IMR-90 (cell line): ENCODE measurements around the gene SASS6. TPM values are rescaled to one million over a fixed set of nuclear protein-coding genes. Genes with fewer than 3 reads are reported as not detected.

Experiments used
- ATAC-seq: fragments of 200-7000 bp; cut with Tn5 transposase; 2 replicates; pipeline ENCODE4 v1.9.1; 2020; ENCODE audit warnings: low read depth, mild to moderate bottlenecking, moderate library complexity
- BruUV-seq: library from RNA; stranded (reverse); fragments of 400-500 nt; replicated peaks from 2 replicates; lab custom pipeline; 2021; lab: Mats Ljungman, UMichigan
- CTCF ChIA-PET: fragments of 300-600 bp; formaldehyde crosslinking; extraction: SDS; loops from one replicate; lab custom pipeline; 2021; ENCODE audit warnings: antibody characterized with exemption; lab: Yijun Ruan, JAX
- POLR2A ChIA-PET: fragments of 300-600 bp; sonication (Branson Sonifier 250); formaldehyde crosslinking; loops from one replicate; lab custom pipeline; 2022; ENCODE audit warnings: antibody characterized with exemption; ENCODE audit not compliant: unreplicated experiment; lab: Charles Lee
- DNase-seq: peaks from one replicate; pipeline ENCODE4 v3.0.0; 2013
- H2AFZ ChIP-seq: replicated peaks from 2 replicates; pipeline ENCODE3; 2013; ENCODE audit warnings: low read length, mild to moderate bottlenecking; ENCODE audit not compliant: poor library complexity
- H2AK5ac ChIP-seq: 2 replicates; pipeline ENCODE4 v1.6.1; 2013; ENCODE audit warnings: low read depth, low read length, inconsistent platforms
- H2AK9ac ChIP-seq: replicated peaks from 2 replicates; pipeline ENCODE3; 2013; ENCODE audit warnings: mild to moderate bottlenecking, low read depth, low read length, moderate library complexity; ENCODE audit not compliant: poor library complexity
- H2BK120ac ChIP-seq: 2 replicates; pipeline ENCODE4 v1.6.1; 2013; ENCODE audit warnings: low read depth, low read length, inconsistent platforms
- H2BK15ac ChIP-seq: 3 replicates; pipeline ENCODE4 v1.6.1; 2013; ENCODE audit warnings: low read depth, low read length, inconsistent platforms
- H2BK20ac ChIP-seq: 2 replicates; pipeline ENCODE4 v1.6.1; 2013; ENCODE audit warnings: low read depth, mild to moderate bottlenecking, inconsistent platforms, low read length, moderate library complexity
- H2BK5ac ChIP-seq: 2 replicates; pipeline ENCODE4 v1.6.1; 2013; ENCODE audit warnings: mild to moderate bottlenecking, low read depth, low read length, inconsistent platforms; ENCODE audit not compliant: poor library complexity, severe bottlenecking
- H3K14ac ChIP-seq: replicated peaks from 2 replicates; pipeline ENCODE4 v1.6.1; 2013; ENCODE audit warnings: low read depth, low read length, inconsistent platforms
- H3K18ac ChIP-seq: 2 replicates; pipeline ENCODE4 v1.6.1; 2013; ENCODE audit warnings: low read depth, low read length, control low read depth
- H3K23ac ChIP-seq: 2 replicates; pipeline ENCODE4 v1.6.1; 2013; ENCODE audit warnings: low read depth, low read length, inconsistent platforms
- H3K27ac ChIP-seq: 2 replicates; pipeline ENCODE4 v1.5.1; 2013; ENCODE audit warnings: mild to moderate bottlenecking, control low read depth, low read length; ENCODE audit not compliant: insufficient read depth
- H3K27me3 ChIP-seq: 2 replicates; pipeline ENCODE4 v1.6.1; 2013; ENCODE audit warnings: low read length; ENCODE audit not compliant: control insufficient read depth, insufficient read depth
- H3K36me3 ChIP-seq: 2 replicates; pipeline ENCODE4 v1.6.1; 2013; ENCODE audit warnings: low read length, mixed read lengths; ENCODE audit not compliant: control insufficient read depth, insufficient read depth
- H3K4ac ChIP-seq: 2 replicates; pipeline ENCODE4 v1.6.1; 2013; ENCODE audit warnings: low read depth, low read length, inconsistent platforms
- H3K4me1 ChIP-seq: 2 replicates; pipeline ENCODE4 v1.6.1; 2013; ENCODE audit warnings: low read length, mixed read lengths; ENCODE audit not compliant: control insufficient read depth, insufficient read depth
- H3K4me2 ChIP-seq: 2 replicates; pipeline ENCODE4 v1.6.1; 2013; ENCODE audit warnings: low read depth, mild to moderate bottlenecking, control low read depth, low read length, moderate library complexity
- H3K4me3 ChIP-seq: 2 replicates; pipeline ENCODE4 v1.5.1; 2013; ENCODE audit warnings: low read depth, mild to moderate bottlenecking, control low read depth, low read length, moderate library complexity; ENCODE audit not compliant: insufficient read depth
- H3K56ac ChIP-seq: 2 replicates; pipeline ENCODE4 v1.6.1; 2013; ENCODE audit warnings: low read length, inconsistent platforms; ENCODE audit not compliant: insufficient read depth; ENCODE audit errors: extremely low read depth
- H3K79me1 ChIP-seq, 2 experiments: 2 replicates each; pipeline ENCODE4 v1.6.1; 2013; ENCODE audit warnings: low read length in 2 of 2, inconsistent platforms in 1 of 2, low read depth in 1 of 2
- H3K9ac ChIP-seq: 2 replicates; pipeline ENCODE4 v1.6.1; 2013; ENCODE audit warnings: low read depth, low read length, control low read depth
- H3K9me1 ChIP-seq: 2 replicates; pipeline ENCODE4 v1.6.1; 2013; ENCODE audit warnings: low read length, inconsistent platforms; ENCODE audit not compliant: insufficient read depth
- H3K9me3 ChIP-seq: 2 replicates; pipeline ENCODE4 v1.6.1; 2013; ENCODE audit warnings: low read length; ENCODE audit not compliant: control insufficient read depth, insufficient read depth
- H4K20me1 ChIP-seq: 2 replicates; pipeline ENCODE4 v1.6.1; 2013; ENCODE audit warnings: low read length, inconsistent platforms; ENCODE audit not compliant: insufficient read depth
- H4K5ac ChIP-seq: 2 replicates; pipeline ENCODE4 v1.6.1; 2013; ENCODE audit warnings: mild to moderate bottlenecking, low read depth, low read length, control low read depth
- H4K8ac ChIP-seq, 2 experiments: 2 replicates each; pipeline ENCODE4 v1.6.1; 2013; ENCODE audit warnings: low read depth in 2 of 2, low read length in 2 of 2, control low read depth in 1 of 2, inconsistent platforms in 1 of 2
- H4K91ac ChIP-seq: 2 replicates; pipeline ENCODE4 v1.6.1; 2013; ENCODE audit warnings: low read depth, low read length, inconsistent platforms; ENCODE audit not compliant: insufficient read depth
- POLR2A ChIP-seq: IDR thresholded peaks from 2 replicates; pipeline ENCODE4 v1.6.1; 2012; ENCODE audit warnings: mild to moderate bottlenecking, low read depth, low read length
- RFX5 ChIP-seq: IDR thresholded peaks from 2 replicates; pipeline ENCODE4 v1.8.0; 2012; ENCODE audit warnings: low read depth, mild to moderate bottlenecking, low read length, moderate library complexity
- WGBS, 2 experiments: methylation state at CpG; one replicate each; pipeline versions ENCODE4 v1.1.5 to v1.1.7; 2013; ENCODE audit warnings: missing lambda C conversion rate in 2 of 2; ENCODE audit not compliant: insufficient read length in 1 of 2; ENCODE audit errors: extremely low coverage in 2 of 2; 5-methylcytosine and 5-hydroxymethylcytosine counted together
- dilution Hi-C: fragments of 300-500 bp; cut with HindIII; formaldehyde crosslinking; loops from one replicate; pipeline ENCODE4 v1.14.3; 2018; ENCODE audit warnings: low sequenced_read_pairs; ENCODE audit not compliant: unreplicated experiment
- in situ Hi-C: fragments of 300-500 bp; cut with MboI; formaldehyde crosslinking; loops from 3 replicates; pipeline ENCODE4 v1.14.3; 2019; ENCODE audit warnings: low sequenced_read_pairs, inconsistent platforms, mixed read lengths
- intact Hi-C: fragments of 100-400 bp; cut with micrococcal nuclease; formaldehyde crosslinking; loops from 2 replicates; pipeline ENCODE4 v1.10.0; 2022
- polyA plus RNA-seq, 3 experiments: library from polyadenylated mRNA; depleted of rRNA; stranded (reverse); fragments of >200 nt; gene quantifications; 2 replicates each; pipeline ENCODE4 v1.2.3, GENCODE V29; 2012; ENCODE audit warnings: low replicate concordance in 1 of 3
- total RNA-seq: library from RNA; depleted of rRNA; stranded (reverse); fragments of >200 nt; gene quantifications from 2 replicates; pipeline ENCODE4 v1.2.3, GENCODE V29; 2012

The SASS6 gene
- total and polyA plus RNA-seq, 2 of the 4 experiments (the other 2 are of a cell fraction), result 1.1 to 2.7 TPM

GRCh38 chr1:100087396-100087795 is 45.3 kb downstream of the SASS6 start:
- Histone ChIP-seq H4K20me1 (no peaks in the 10 kb centered on the region), H3K23ac (no peak overlapping the region), H3K18ac (no peak overlapping the region), H3K4ac (no peak overlapping the region), H2BK20ac (no peak overlapping the region), H4K91ac (no peak overlapping the region), H3K9me3 (no peaks in the 10 kb centered on the region), H3K79me1 (no peaks in the 10 kb centered on the region), H3K14ac (no peak overlapping the region), H2BK15ac (no peak overlapping the region), H4K8ac (no peak overlapping the region), H2BK5ac (no peak overlapping the region), H3K4me3 (no peak overlapping the region), H3K27me3 (no peaks in the 10 kb centered on the region), H3K36me3 (peaks cover 6% of the 10 kb centered on the region), H2AK5ac (no peak overlapping the region), H3K9me1 (no peaks in the 10 kb centered on the region; the same call in 1 of the 2 replicates), H2AK9ac (no peak overlapping the region), H4K5ac (no peak overlapping the region), H3K4me2 (no peak overlapping the region), H3K27ac (no peak overlapping the region), H3K9ac (no peak overlapping the region), H2AFZ (no peak overlapping the region), H3K56ac (no peak overlapping the region), H3K4me1 (no peaks in the 10 kb centered on the region), H2BK120ac (no peak overlapping the region)
- dilution Hi-C loops, result no loop called here
- no peak for TF ChIP-seq RFX5
- TF ChIP-seq POLR2A, result no peak
- no TSS peak for BruUV-seq
- no CpG with 5 or more reads among the region's 1 CpG for WGBS, 2 experiments
- in situ Hi-C loops, result loop anchor here (5.0 kb wide), 1 partner anchor 35 kb away; no protein-coding TSS in a partner anchor
- CTCF ChIA-PET, result interaction anchor here (0.6 to 1.4 kb wide), 2 partner anchors 18 to 243 kb away, joined by 3 read pairs; no protein-coding TSS in a partner anchor
- DNase-seq (no peak), ATAC-seq (no peak)
- intact Hi-C loops, result no loop called here
- POLR2A ChIA-PET, result no interaction called here
